Left hindlimb (tissue), 1 donor: ENCODE results near the gene GAST.

Experiments
- DNase-seq: peaks from one replicate; pipeline ENCODE4 v3.0.0-alpha.2; 2018

Gene GAST

DNA sequence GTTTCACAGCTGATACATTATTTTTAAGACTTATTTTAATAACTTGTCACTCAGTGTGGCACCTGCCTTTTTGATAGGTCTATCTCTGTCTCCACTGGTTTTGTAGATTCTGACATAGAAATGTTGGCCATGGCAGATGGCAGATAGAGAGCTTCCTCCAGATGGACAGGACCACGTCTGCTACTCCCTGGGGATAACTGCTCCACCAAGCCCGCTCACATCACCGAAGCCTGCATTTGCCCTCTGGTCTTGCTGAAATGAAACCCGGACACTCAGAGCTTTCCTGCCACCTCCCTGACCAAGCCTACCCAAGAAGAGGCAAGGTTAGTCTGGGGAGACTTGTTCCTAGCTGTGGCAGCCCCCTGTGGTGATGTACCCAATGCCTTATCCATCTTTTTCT is 38.7 kb downstream of the GAST start:
- DNase-seq: no peak

- no peak for DNase-seq
Observed at GRCh38 chr17:41751288-41751687, 39.2 kb downstream of the GAST start.

DNA sequence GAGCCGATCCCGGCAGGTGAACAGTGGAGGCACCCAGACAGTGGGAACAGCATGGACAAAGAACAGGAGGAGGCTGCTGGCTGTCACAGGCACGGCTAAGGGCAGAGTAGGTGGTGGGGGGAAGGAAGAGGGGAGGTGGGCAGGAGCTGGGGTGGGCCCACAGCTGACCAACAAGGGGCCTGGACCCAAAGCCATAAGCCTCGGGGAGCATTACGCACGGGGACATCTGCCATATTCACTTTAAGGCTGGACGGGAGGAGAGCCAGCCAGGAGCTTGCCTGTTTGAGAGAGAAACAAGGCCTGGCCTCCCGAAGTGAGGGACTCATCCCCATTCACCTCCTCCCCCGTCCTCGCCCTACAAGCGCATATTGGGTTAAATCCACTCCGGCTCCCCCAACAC is 41.9 kb downstream of the GAST start:
- no peak for DNase-seq

DNA sequence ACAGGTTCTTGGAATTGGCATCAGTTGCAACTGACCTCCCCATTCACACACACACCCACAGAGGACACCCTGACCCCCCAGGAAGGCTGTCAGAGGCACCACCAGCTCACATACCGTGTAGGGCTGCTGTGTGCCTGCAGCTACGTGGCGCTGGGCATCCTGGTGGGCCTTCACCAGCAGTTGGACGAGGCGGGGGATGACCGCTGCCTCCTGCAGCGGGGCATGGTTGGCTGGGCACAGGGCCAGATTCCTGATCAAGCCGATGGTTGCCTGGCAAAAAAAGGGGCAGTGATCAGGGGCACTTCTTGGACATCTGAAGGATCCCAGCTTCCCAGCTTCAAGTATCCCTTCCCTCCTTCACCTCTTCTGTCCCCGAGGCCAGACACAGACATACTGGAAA is 46.5 kb downstream of the GAST start:
- no peak for DNase-seq

DNA sequence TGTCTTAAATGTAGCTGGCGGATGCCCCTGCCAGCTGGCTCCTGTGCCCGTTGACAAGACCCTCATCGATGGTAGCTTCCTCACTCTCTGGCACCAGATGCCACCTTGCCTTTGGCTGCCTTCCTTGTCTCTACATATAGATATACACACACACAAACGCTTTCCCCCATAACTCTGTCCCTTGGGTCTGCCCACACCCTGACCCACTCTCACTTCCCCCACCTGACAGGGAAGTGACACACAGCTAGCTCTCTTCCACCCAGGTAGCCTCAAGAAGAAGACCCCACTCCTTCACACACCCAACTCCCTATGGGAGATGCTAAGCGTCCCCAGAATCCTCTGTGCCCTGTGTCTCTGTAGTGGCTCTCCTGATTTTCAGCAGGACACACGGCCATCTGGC is 48.7 kb downstream of the GAST start:
- no peak for DNase-seq

DNA sequence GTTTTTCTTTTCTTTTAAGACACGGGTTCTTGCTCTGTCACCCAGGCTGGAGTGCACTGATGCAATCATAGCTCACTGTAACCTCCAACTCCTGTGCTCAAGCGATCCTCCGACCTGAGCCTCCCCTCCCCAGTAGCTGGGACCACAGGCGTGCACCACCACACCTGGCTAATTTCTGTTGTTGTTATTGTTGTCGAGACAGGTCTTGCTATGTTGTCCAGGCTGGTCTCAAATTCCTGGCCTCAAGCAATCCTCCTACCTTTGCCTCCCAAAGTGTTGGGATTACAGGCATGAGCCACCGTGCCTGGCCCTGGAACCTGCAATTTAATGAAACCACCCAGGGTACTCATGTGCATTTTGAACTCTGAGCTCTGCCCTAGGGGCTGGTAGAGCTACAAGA is 50.3 kb downstream of the GAST start:
- DNase-seq: no peak

DNA sequence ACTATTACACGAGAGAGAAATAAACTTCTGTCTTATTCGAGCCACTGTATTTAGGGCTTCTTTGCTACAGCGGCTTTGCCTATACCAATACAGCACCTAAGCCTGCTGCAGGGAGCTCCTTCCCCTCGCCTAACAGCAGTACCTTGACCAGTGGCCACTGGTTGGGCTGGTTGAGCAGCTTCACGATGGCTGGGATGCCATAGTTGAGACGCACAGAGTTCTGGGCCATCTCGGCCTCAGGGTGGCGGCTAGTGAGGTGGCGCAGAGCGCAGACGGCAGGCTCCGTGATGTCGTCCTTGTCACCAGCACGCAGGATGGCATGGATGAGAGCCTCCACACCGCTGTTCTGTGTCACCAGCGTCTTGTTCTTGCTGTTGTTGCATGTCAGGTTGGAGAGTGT is 50.7 kb downstream of the GAST start:
- no peak for DNase-seq

DNA sequence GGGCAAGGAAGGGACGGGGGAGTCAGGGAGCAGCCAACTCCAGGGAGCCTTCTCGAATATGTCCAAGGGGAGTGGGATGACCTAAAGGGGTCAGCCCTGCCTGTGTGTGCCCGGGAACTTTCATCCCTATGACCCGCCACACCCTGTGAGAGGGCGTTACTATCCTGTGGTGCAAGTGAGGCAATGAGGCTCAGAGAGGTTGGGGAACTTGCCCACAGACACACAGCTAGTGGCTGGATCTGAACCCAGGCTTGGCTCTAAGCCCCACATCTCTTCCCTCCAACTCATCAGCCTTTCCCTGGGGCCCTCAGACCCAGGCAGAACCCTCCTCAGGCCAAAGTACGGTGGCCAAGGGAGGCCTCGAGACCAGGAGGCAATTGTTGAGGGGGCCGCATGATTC is 51.2 kb downstream of the GAST start:
- DNase-seq: no peak
